T47D (cell line): ENCODE measurements around the gene FOSL2.

Experiments
- DNase-seq, 2 experiments: peaks; one replicate each; pipeline versions ENCODE4 v3.0.0 to v3.0.0-alpha.2; 2011 to 2012; ENCODE audit warnings: low read depth in 1 of 2, low spot score in 1 of 2
- JUND ChIP-seq: IDR thresholded peaks from 2 replicates; pipeline ENCODE4 v1.6.1; 2012; ENCODE audit warnings: low read depth
- in situ Hi-C: cut with HindIII; loops from 2 replicates; pipeline ENCODE4 v1.10.0; 2016; ENCODE audit warnings: low sequenced_read_pairs, low pct_unique_long_range_greater_than_20kb

FOSL2 gene

DNA sequence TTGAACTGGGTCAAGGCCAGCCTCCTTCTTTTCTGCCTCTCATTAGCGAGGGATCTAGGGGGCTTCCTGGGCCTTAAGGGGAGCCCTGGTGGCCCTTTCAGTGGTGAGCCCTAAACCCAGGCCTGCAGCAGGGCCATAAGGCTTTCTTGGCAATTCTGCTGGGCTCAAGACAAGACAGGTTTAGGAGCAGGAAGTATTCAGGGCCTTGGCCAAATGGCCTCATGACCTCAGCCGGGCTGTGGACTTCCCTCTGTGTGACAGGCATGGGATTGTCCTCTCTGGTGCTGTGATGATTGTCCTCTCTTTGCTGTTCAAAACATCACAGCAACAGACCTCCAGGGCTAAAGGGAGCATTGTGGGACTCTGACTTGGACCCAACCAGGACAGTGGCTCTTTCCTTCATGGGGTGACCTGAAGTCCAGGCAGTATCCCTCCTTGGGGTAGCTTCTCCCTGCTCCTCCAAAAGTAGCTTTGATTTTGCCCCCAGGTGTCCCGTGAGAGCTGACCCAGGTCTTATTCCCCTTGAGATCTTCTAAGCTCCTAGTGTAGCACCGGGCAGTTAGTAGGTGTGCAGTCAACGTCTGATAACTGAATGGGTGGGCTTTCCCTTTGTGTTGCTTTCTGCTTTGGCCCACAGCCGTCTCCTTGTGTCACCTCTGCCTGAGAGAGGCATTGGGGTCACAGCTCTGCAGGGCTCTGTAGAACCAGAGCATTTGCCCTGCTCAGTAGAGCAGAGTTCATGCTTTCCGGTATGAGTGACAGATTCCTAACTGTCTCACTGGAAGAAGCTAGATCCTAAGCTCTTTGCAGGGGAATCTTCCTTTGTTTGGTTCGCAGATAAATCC is 14.7 kb downstream of the FOSL2 start:
- DNase-seq: no peak
- in situ Hi-C loops: no loop called here
- no peak for TF ChIP-seq JUND

DNA sequence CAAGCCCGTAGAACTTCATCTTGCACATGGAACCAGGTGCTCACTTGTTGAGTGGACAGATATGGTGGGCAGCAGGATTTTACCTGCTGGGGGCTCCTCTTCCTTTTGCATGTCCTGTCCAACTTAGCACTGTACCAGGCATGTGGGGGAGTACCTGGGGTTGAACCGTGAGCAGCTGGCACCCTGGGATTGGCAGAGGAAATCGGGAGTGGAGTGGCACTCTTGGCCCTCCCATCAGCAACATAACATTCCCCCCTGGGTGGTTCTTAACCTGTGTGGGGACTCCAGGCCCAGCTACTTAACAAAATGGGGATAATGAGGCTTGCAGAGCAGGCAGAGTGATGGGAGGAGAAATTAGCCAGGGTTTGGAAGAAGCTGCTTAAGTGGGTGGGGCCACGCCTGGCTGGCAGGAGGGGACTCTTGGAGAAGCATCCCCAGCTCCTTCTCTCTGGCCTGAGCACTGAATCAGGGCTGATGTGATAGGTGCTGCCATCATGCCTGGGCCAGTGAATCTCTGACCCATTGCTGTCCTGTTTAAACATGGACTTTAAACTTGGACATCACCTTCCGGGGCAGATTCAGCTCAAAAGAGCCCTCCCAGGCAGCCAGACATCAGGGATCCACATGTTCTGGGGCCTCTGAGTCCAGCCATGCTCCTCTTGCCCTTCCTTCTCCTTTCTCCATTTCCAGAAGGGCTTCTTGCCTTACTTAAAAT is 15.5 kb downstream of the FOSL2 start:
- DNase-seq: no peak
- no peak for TF ChIP-seq JUND
- in situ Hi-C loops: no loop called here

DNA sequence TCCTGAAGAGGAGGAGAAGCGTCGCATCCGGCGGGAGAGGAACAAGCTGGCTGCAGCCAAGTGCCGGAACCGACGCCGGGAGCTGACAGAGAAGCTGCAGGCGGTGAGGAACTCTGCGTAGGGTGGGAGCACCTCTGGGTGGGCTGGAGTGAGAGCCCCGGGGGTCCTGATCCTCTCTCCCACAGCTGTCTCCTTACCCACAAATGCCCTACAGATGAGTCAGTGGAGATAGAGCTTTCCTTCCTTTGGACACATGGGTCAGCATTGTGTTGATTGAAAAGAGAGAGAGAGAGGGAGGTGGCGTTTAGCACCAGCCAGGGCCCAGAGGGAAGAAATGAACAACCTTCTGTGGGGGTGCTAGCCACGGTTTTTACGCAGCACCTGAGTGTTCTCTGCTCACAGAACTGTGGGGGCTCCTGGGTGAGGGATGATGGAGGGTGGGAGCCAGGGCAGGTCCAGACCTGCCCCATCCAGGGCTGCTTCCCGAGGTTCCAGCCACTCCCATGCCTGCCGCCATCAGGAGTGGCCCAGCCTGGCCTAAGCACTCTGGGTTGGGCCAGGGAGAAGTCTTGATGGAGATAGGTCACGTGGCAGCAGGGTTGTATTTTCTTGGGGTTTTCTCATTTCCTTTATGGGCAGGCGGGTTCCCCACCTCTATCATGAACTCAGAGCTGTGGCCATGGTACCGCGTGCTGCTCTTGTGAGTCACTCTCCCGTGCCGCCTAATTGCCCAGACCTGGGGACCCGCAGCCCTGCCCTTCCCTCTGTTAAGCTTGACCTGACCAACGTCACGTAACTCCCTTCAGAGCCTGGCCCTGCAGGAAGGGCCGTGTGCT is 16.3 kb downstream of the FOSL2 start:
- in situ Hi-C loops: no loop called here
- no peak for DNase-seq
- TF ChIP-seq JUND: no peak

DNA sequence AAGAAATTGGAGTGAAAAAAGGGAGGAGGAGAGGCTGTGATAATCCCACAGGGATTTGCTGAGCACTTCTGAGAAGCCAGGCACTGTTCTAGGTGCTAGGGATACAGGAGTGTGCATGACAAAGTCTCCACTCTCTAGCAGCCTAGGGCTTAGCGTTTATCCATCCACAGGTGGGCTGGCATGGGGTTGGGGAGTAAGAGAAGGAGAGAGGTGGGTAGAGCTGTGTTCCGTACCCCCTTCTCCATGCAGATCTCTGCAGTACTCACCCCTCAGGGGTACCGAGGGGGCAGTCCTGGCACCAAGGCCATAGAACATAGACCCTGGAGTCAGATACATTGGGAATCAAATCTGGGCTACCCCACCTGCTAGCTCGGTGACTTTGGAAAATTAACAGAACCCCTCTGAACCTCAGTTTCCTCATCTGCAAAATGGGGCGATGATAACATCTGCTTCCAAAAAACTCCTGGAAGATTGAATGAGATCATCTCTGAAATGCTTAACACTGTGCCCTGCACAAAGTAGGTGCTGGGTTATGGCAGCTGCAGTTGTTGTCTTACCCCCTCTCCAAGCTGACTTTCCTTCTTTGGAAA is 18.6 kb downstream of the FOSL2 start:
- in situ Hi-C loops: no loop called here
- TF ChIP-seq JUND: no peak
- DNase-seq: no peak

DNA sequence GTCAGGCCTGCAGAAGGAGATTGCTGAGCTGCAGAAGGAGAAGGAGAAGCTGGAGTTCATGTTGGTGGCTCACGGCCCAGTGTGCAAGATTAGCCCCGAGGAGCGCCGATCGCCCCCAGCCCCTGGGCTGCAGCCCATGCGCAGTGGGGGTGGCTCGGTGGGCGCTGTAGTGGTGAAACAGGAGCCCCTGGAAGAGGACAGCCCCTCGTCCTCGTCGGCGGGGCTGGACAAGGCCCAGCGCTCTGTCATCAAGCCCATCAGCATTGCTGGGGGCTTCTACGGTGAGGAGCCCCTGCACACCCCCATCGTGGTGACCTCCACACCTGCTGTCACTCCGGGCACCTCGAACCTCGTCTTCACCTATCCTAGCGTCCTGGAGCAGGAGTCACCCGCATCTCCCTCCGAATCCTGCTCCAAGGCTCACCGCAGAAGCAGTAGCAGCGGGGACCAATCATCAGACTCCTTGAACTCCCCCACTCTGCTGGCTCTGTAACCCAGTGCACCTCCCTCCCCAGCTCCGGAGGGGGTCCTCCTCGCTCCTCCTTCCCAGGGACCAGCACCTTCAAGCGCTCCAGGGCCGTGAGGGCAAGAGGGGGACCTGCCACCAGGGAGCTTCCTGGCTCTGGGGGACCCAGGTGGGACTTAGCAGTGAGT is 19.4 kb downstream of the FOSL2 start:
- in situ Hi-C loops: no loop called here
- no peak for DNase-seq
- TF ChIP-seq JUND: no peak

DNA sequence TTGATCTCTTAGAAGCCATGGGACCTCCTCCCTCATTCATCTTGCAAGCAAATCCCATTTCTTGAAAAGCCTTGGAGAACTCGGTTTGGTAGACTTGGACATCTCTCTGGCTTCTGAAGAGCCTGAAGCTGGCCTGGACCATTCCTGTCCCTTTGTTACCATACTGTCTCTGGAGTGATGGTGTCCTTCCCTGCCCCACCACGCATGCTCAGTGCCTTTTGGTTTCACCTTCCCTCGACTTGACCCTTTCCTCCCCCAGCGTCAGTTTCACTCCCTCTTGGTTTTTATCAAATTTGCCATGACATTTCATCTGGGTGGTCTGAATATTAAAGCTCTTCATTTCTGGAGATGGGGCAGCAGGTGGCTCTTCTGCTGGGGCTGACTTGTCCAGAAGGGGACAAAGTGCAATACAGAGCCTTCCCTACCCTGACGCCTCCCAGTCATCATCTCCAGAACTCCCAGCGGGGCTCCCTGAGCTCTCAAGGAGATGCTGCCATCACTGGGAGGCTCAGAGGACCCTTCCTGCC is 20.0 kb downstream of the FOSL2 start:
- TF ChIP-seq JUND: no peak
- no peak for DNase-seq
- in situ Hi-C loops: no loop called here

- in situ Hi-C loops: no loop called here
- no peak for DNase-seq
- no peak for TF ChIP-seq JUND
Observed at GRCh38 chr2:28413152-28413898, 20.7 kb downstream of the FOSL2 start.

GRCh38 chr2:28413899-28414295 is 21.2 kb downstream of the FOSL2 start:
- in situ Hi-C loops: no loop called here
- TF ChIP-seq JUND: no peak
- no peak for DNase-seq

DNA sequence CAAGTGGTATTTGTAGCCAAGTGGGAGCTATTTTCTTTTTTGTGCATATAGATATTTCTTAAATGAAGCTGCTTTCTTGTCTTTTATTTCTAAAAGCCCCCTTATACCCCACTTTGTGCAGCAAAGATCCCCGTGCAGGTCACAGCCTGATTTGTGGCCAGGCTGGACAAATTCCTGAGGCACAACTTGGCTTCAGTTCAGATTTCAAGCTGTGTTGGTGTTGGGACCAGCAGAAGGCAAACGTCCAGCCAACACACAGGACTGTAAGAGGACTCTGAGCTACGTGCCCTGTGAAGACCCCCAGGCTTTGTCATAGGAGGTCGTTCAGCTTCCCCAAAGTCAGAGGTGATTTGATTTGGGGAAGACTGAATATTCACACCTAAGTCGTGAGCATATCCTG is 21.9 kb downstream of the FOSL2 start:
- in situ Hi-C loops: no loop called here
- no peak for TF ChIP-seq JUND
- DNase-seq: no peak

- no peak for TF ChIP-seq JUND
- no peak for DNase-seq
- in situ Hi-C loops: no loop called here
Observed at GRCh38 chr2:28415010-28415409, 22.4 kb downstream of the FOSL2 start.

- no peak for TF ChIP-seq JUND
- in situ Hi-C loops: no loop called here
- no peak for DNase-seq
Observed at GRCh38 chr2:28415715-28416114, 23.1 kb downstream of the FOSL2 start.
